GM12878 (cell line): ENCODE results near the gene RASAL3. TPM values are rescaled to one million over a fixed set of nuclear protein-coding genes. Genes with fewer than 3 reads are reported as not detected.

ENCODE experiments used
- ATAC-seq: fragments of 200-7000 bp; cut with Tn5 transposase; 3 replicates; pipeline ENCODE4 v1.9.1; 2020; ENCODE audit warnings: mild to moderate bottlenecking, moderate library complexity
- BruUV-seq: library from RNA; stranded (reverse); fragments of 400-500 nt; replicated peaks from 2 replicates; lab custom pipeline; 2021; lab: Mats Ljungman, UMichigan
- CTCF ChIA-PET: fragments of 300-600 bp; sonication (Branson Sonifier 250); formaldehyde crosslinking; extraction: SDS; loops from one replicate; lab custom pipeline; 2021; ENCODE audit warnings: inconsistent platforms; lab: Yijun Ruan, JAX
- POLR2A ChIA-PET: fragments of 350-600 bp; formaldehyde crosslinking; extraction: SDS; loops from one replicate; lab custom pipeline; 2021; ENCODE audit warnings: inconsistent platforms; lab: Charles Lee
- RAD21 ChIA-PET: fragments of 300-600 bp; sonication (Branson Sonifier 250); formaldehyde crosslinking; loops from one replicate; lab custom pipeline; 2023; ENCODE audit warnings: antibody characterized with exemption; ENCODE audit not compliant: unreplicated experiment; lab: Charles Lee
- SMC1A ChIA-PET: fragments of 300-600 bp; sonication (Branson Sonifier 250); formaldehyde crosslinking; loops from one replicate; lab custom pipeline; 2023; ENCODE audit not compliant: unreplicated experiment, uncharacterized antibody; lab: Charles Lee
- DNase-seq: peaks from one replicate; pipeline ENCODE4 v3.0.0-alpha.2; 2011; ENCODE audit warnings: low read depth, low spot score
- FAIRE-seq: peaks from 3 replicates; lab custom pipeline; 2011; peaks lifted over from hg19 to GRCh38; lab: Jason Lieb, UNC
- H2AFZ ChIP-seq: 2 replicates; pipeline ENCODE4 v1.6.0; 2011; ENCODE audit warnings: low read depth, low read length, control low read depth; ENCODE audit not compliant: control insufficient read depth
- H3K27ac ChIP-seq: 2 replicates; pipeline ENCODE4 v1.5.1; 2011; ENCODE audit warnings: control low read depth; ENCODE audit not compliant: control insufficient read depth, insufficient read depth
- H3K27me3 ChIP-seq, 2 experiments: replicated peaks in 1 of 2; 2 replicates each; pipeline versions ENCODE4 v1.6.0 to v1.6.1; 2011; ENCODE audit warnings: low read length in 1 of 2; ENCODE audit not compliant: control insufficient read depth in 2 of 2, insufficient read depth in 2 of 2
- H3K36me3 ChIP-seq, 2 experiments: 2 replicates each; pipeline ENCODE4 v1.5.1; 2011; ENCODE audit warnings: low read length in 1 of 2; ENCODE audit not compliant: control insufficient read depth in 2 of 2, insufficient read depth in 2 of 2
- H3K4me1 ChIP-seq: 2 replicates; pipeline ENCODE4 v1.6.1; 2011; ENCODE audit warnings: mild to moderate bottlenecking, low read length, moderate library complexity, mixed read lengths; ENCODE audit not compliant: control insufficient read depth, insufficient read depth
- H3K4me2 ChIP-seq: 2 replicates; pipeline ENCODE4 v1.6.0; 2011; ENCODE audit warnings: control low read depth; ENCODE audit not compliant: control insufficient read depth, insufficient read depth
- H3K4me3 ChIP-seq: fragments of 200-600 bp; sonication (generic); 2 replicates; pipeline ENCODE4 v1.5.1; 2016
- H3K79me2 ChIP-seq: 2 replicates; pipeline ENCODE4 v1.6.0; 2011; ENCODE audit warnings: low read length; ENCODE audit not compliant: control insufficient read depth, insufficient read depth
- H3K9ac ChIP-seq: 2 replicates; pipeline ENCODE4 v1.8.0; 2011; ENCODE audit warnings: low read length, control low read depth, mixed read lengths; ENCODE audit not compliant: control insufficient read depth, insufficient read depth
- H3K9me3 ChIP-seq: replicated peaks from 3 replicates; pipeline ENCODE4 v1.5.1; 2011; ENCODE audit warnings: mild to moderate bottlenecking, low read length; ENCODE audit not compliant: control insufficient read depth, insufficient read depth
- H4K20me1 ChIP-seq: 2 replicates; pipeline ENCODE4 v1.6.0; 2011; ENCODE audit not compliant: control insufficient read depth, insufficient read depth
- IKZF2 ChIP-seq, 2 experiments: fragments of 450-650 bp; IDR thresholded peaks; 2 replicates each; pipeline ENCODE4 v1.6.1; 2017; ENCODE audit warnings: mild to moderate bottlenecking in 2 of 2, moderate library complexity in 2 of 2
- JUNB ChIP-seq: IDR thresholded peaks from 2 replicates; pipeline ENCODE4 v1.6.1; 2016; ENCODE audit warnings: antibody characterized with exemption, mild to moderate bottlenecking
- NFIC ChIP-seq: IDR thresholded peaks from 2 replicates; pipeline ENCODE4 v1.6.1; 2012; ENCODE audit warnings: low read depth, mild to moderate bottlenecking, inconsistent platforms, low read length, moderate library complexity
- NR2C1 ChIP-seq: fragments of 450-650 bp; IDR thresholded peaks from 2 replicates; pipeline ENCODE4 v1.6.1; 2017; ENCODE audit warnings: antibody characterized with exemption, mild to moderate bottlenecking, moderate library complexity
- NR2C2 ChIP-seq: IDR thresholded peaks from 2 replicates; pipeline ENCODE4 v1.6.1; 2011; ENCODE audit warnings: borderline replicate concordance, low read depth; ENCODE audit not compliant: control insufficient read depth, insufficient read length
- POLR2A ChIP-seq: IDR thresholded peaks from 2 replicates; pipeline ENCODE4 v1.6.1; 2011; ENCODE audit warnings: low read depth, mild to moderate bottlenecking, low read length
- SP1 ChIP-seq: IDR thresholded peaks from one replicate; pipeline ENCODE4 v1.6.1; 2011; ENCODE audit warnings: low read depth, low read length
- USF1 ChIP-seq: IDR thresholded peaks from 2 replicates; pipeline ENCODE4 v1.6.1; 2011; ENCODE audit warnings: borderline replicate concordance, low read depth, mild to moderate bottlenecking, moderate library complexity, mixed read lengths, low read length; ENCODE audit not compliant: insufficient read depth; ENCODE audit errors: extremely low read length
- USF2 ChIP-seq: IDR thresholded peaks from 2 replicates; pipeline ENCODE4 v1.6.1; 2011; ENCODE audit warnings: low read depth, low read length, improper control_type of control experiment, borderline replicate concordance
- ZNF592 ChIP-seq: fragments of 450-650 bp; IDR thresholded peaks from 2 replicates; pipeline ENCODE4 v1.6.1; 2017; ENCODE audit warnings: mild to moderate bottlenecking, moderate library complexity
- ZSCAN29 ChIP-seq: fragments of 450-650 bp; IDR thresholded peaks from 2 replicates; pipeline ENCODE4 v1.6.1; 2017; ENCODE audit warnings: mild to moderate bottlenecking, moderate library complexity
- WGBS: methylation state at CpG from one replicate; pipeline ENCODE4 v1.1.6; 2016; ENCODE audit warnings: low lambda C conversion rate; ENCODE audit not compliant: insufficient replicate concordance, insufficient coverage; ENCODE audit errors: missing lambda C conversion rate; 5-methylcytosine and 5-hydroxymethylcytosine counted together
- in situ Hi-C: fragments of 300-500 bp; cut with MboI; formaldehyde crosslinking; loops from 9 replicates; pipeline ENCODE4 v1.14.3; 2018; ENCODE audit warnings: mixed read lengths
- intact Hi-C: fragments of 100-400 bp; cut with micrococcal nuclease; formaldehyde crosslinking; loops from one replicate; pipeline ENCODE4 v1.14.2; 2022; ENCODE audit not compliant: unreplicated experiment
- polyA plus RNA-seq, 11 experiments: library from polyadenylated mRNA; depleted of rRNA in 4 of 11; unstranded in 6 of 11; stranded (reverse) in 5 of 11; fragments of >200 nt; fragmentation: Nextera tagmentation in 4 of 11; fragmentation: Illumina TruSeq in 1 of 11; extraction: Ambion mirVana in 4 of 11; extraction: Trizol in 1 of 11; gene quantifications; 1 replicate in 1 of 11; 2 replicates in 10 of 11; pipeline versions ENCODE4 v1.2.1 to v1.2.3, GENCODE V29; 2011 to 2016; ENCODE audit warnings: inconsistent platforms in 2 of 11, missing spikeins in 2 of 11, low read depth in 1 of 11
- total RNA-seq, 4 experiments: library from RNA; depleted of rRNA in 3 of 4; stranded (reverse); fragments of >200 nt in 3 of 4; fragmentation: Illumina TruSeq in 1 of 4; extraction: Trizol in 1 of 4; gene quantifications; 2 replicates each; pipeline versions ENCODE4 v1.2.1 to v1.2.3, GENCODE V29; 2013 to 2021
- TF ChIP-seq, protein P1 (sequence below): fragments of 450-650 bp; formaldehyde crosslinking; IDR thresholded peaks from 2 replicates; pipeline ENCODE4 v1.4.0; 2020; ENCODE audit warnings: mild to moderate bottlenecking, moderate library complexity

Gene RASAL3
- total and polyA plus RNA-seq, 10 of the 15 experiments (the other 5 are each of a cell fraction or from before 2014, with no cell fraction given) = 1.7 to 81.3 (median 23.2) TPM

GRCh38 chr19:15453906-15454860 is 10.2 kb downstream of the RASAL3 start:
- H3K4me1 ChIP-seq = peaks cover under 1% of the 10 kb centered on the region; the same call in 1 of the 2 replicates
- no peak overlapping the region for H3K4me2 ChIP-seq
- CTCF ChIA-PET = interaction anchor here (1.1 to 1.5 kb wide), 2 partner anchors 35 to 101 kb away, joined by 4 read pairs; partner anchors contain the start of gene AKAP8L
- WGBS = 94% methylated on average over 16 of the region's 17 CpGs
- no peaks in the 10 kb centered on the region for H3K79me2 ChIP-seq
- no peak for DNase-seq
- in situ Hi-C loops = no loop called here
- intact Hi-C loops = no loop called here
- no peak overlapping the region for H2AFZ ChIP-seq
- RAD21 ChIA-PET = no interaction called here
- H3K27me3 ChIP-seq = no peaks in the 10 kb centered on the region
- H3K27ac ChIP-seq = no peak overlapping the region
- H3K9ac ChIP-seq = no peak overlapping the region
- no peak for FAIRE-seq
- H3K9me3 ChIP-seq = no peaks in the 10 kb centered on the region; the same call in 2 of the 3 replicates
- peak; percentile 17; the same call in 1 of the 3 replicates for ATAC-seq
- SMC1A ChIA-PET = no interaction called here
- peaks cover 18% of the 10 kb centered on the region in 2 experiments for H3K36me3 ChIP-seq
- POLR2A ChIA-PET = no interaction called here
- no peak overlapping the region for H3K4me3 ChIP-seq
- H4K20me1 ChIP-seq = no peaks in the 10 kb centered on the region
- BruUV-seq = no TSS peak
- TF ChIP-seq, protein P1, sequence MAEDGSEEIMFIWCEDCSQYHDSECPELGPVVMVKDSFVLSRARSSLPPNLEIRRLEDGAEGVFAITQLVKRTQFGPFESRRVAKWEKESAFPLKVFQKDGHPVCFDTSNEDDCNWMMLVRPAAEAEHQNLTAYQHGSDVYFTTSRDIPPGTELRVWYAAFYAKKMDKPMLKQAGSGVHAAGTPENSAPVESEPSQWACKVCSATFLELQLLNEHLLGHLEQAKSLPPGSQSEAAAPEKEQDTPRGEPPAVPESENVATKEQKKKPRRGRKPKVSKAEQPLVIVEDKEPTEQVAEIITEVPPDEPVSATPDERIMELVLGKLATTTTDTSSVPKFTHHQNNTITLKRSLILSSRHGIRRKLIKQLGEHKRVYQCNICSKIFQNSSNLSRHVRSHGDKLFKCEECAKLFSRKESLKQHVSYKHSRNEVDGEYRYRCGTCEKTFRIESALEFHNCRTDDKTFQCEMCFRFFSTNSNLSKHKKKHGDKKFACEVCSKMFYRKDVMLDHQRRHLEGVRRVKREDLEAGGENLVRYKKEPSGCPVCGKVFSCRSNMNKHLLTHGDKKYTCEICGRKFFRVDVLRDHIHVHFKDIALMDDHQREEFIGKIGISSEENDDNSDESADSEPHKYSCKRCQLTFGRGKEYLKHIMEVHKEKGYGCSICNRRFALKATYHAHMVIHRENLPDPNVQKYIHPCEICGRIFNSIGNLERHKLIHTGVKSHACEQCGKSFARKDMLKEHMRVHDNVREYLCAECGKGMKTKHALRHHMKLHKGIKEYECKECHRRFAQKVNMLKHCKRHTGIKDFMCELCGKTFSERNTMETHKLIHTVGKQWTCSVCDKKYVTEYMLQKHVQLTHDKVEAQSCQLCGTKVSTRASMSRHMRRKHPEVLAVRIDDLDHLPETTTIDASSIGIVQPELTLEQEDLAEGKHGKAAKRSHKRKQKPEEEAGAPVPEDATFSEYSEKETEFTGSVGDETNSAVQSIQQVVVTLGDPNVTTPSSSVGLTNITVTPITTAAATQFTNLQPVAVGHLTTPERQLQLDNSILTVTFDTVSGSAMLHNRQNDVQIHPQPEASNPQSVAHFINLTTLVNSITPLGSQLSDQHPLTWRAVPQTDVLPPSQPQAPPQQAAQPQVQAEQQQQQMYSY = no peak
- peak; percentile 46 for TF ChIP-seq NR2C2
- no peak for TF ChIP-seq ZSCAN29
- TF ChIP-seq JUNB = no peak
- TF ChIP-seq IKZF2 (IDR thresholded peaks at IDR 0.05) = no peak
- no peak for TF ChIP-seq USF2
- peak; percentile 56 for TF ChIP-seq POLR2A
- no peak for TF ChIP-seq NFIC
- TF ChIP-seq SP1 = no peak
- 0 out of 2 replicates have a peak, but pooled peaks have one; percentile 25 for TF ChIP-seq NR2C1
- no peak for TF ChIP-seq USF1
- TF ChIP-seq ZNF592 = no peak
